Upper lobe of right lung (tissue), 1 donor: ENCODE measurements around the gene AGTRAP. TPM values are rescaled to one million over a fixed set of nuclear protein-coding genes. Genes with fewer than 3 reads are reported as not detected.

Source experiments
- ATAC-seq: fragments of 200-7000 bp; cut with Tn5 transposase; one replicate; pipeline ENCODE4 v1.9.1; 2020; ENCODE audit warnings: mild to moderate bottlenecking, moderate library complexity
- DNase-seq: peaks from one replicate; pipeline ENCODE4 v3.0.0-alpha.2; 2020
- H3K27ac ChIP-seq: fragments of 200-600 bp; one replicate; pipeline ENCODE4 v1.8.0; 2022
- H3K27me3 ChIP-seq: fragments of 200-600 bp; one replicate; pipeline ENCODE4 v1.8.0; 2022; ENCODE audit warnings: mild to moderate bottlenecking
- H3K36me3 ChIP-seq: fragments of 200-600 bp; one replicate; pipeline ENCODE4 v1.8.0; 2022
- H3K4me1 ChIP-seq: fragments of 200-600 bp; one replicate; pipeline ENCODE4 v1.8.0; 2022
- H3K4me3 ChIP-seq: fragments of 200-600 bp; one replicate; pipeline ENCODE4 v1.8.0; 2022; ENCODE audit warnings: mild to moderate bottlenecking
- H3K9me3 ChIP-seq: fragments of 200-600 bp; one replicate; pipeline ENCODE4 v1.8.0; 2022
- CTCF ChIP-seq: fragments of 200-600 bp; IDR thresholded peaks from one replicate; pipeline ENCODE4 v1.8.0; 2022; ENCODE audit warnings: antibody characterized with exemption
- intact Hi-C: fragments of 100-400 bp; cut with DNase I; formaldehyde crosslinking; loops from one replicate; pipeline ENCODE4 v1.11.0; 2022
- total RNA-seq: library from RNA; stranded (reverse); fragmentation: NEBNext Ultra II Directional; extraction: Animal tissue kit (Norgen Biotek cat#: 25700); gene quantifications from one replicate; pipeline ENCODE4 v1.2.1, GENCODE V29; 2021
- donor health status: DM: no; HTN: yes; CAD: no; lungs with severe emphysema.

AGTRAP gene
- total RNA-seq, 1 donor from 2014 or later, result 57.0 TPM

GRCh38 chr1:11778336-11778735 is 42.4 kb downstream of the AGTRAP start:
- Histone ChIP-seq H3K27ac (no peak overlapping the region), H3K4me1 (no peaks in the 10 kb centered on the region), H3K27me3 (no peaks in the 10 kb centered on the region), H3K4me3 (no peak overlapping the region), H3K9me3 (no peaks in the 10 kb centered on the region), H3K36me3 (no peaks in the 10 kb centered on the region)
- no peak for DNase-seq
- ATAC-seq, result no peak
- no peak for TF ChIP-seq CTCF
- intact Hi-C loops, result no loop called here

- DNase-seq (no peak), ATAC-seq (no peak)
- intact Hi-C loops, result no loop called here
- no peak for TF ChIP-seq CTCF
- Histone ChIP-seq H3K27ac (no peak overlapping the region), H3K4me1 (no peaks in the 10 kb centered on the region), H3K27me3 (no peaks in the 10 kb centered on the region), H3K4me3 (no peak overlapping the region), H3K9me3 (no peaks in the 10 kb centered on the region), H3K36me3 (no peaks in the 10 kb centered on the region)
Observed at GRCh38 chr1:11778844-11779623, 43.1 kb downstream of the AGTRAP start.

GRCh38 chr1:11779715-11780379 is 43.9 kb downstream of the AGTRAP start:
- Histone ChIP-seq H3K36me3 (no peaks in the 10 kb centered on the region), H3K4me3 (no peak overlapping the region), H3K27me3 (no peaks in the 10 kb centered on the region), H3K9me3 (no peaks in the 10 kb centered on the region), H3K27ac (no peak overlapping the region), H3K4me1 (peaks cover 6% of the 10 kb centered on the region)
- TF ChIP-seq CTCF, result no peak
- ATAC-seq, result no peak
- intact Hi-C loops, result no loop called here
- DNase-seq, result no peak

- intact Hi-C loops, result no loop called here
- peaks cover 13% of the 10 kb centered on the region for H3K4me1 ChIP-seq
- no peak overlapping the region for H3K27ac ChIP-seq
- DNase-seq, result no peak
- no peaks in the 10 kb centered on the region for H3K36me3 ChIP-seq
- no peaks in the 10 kb centered on the region for H3K27me3 ChIP-seq
- ATAC-seq, result no peak
- H3K4me3 ChIP-seq, result no peak overlapping the region
- TF ChIP-seq CTCF, result no peak
- no peaks in the 10 kb centered on the region for H3K9me3 ChIP-seq
Observed at GRCh38 chr1:11780380-11781147, 44.6 kb downstream of the AGTRAP start.

- intact Hi-C loops, result no loop called here
- no peaks in the 10 kb centered on the region for H3K9me3 ChIP-seq
- H3K27ac ChIP-seq, result no peak overlapping the region
- peaks cover 20% of the 10 kb centered on the region for H3K4me1 ChIP-seq
- DNase-seq (no peak), ATAC-seq (no peak)
- TF ChIP-seq CTCF, result no peak
- no peaks in the 10 kb centered on the region for H3K36me3 ChIP-seq
- H3K4me3 ChIP-seq, result no peak overlapping the region
- H3K27me3 ChIP-seq, result no peaks in the 10 kb centered on the region
Observed at GRCh38 chr1:11781297-11781696, 45.4 kb downstream of the AGTRAP start.
